Measurements from ENCODE around the gene SMC1B. TPM values are rescaled to one million over a fixed set of nuclear protein-coding genes. Genes with fewer than 3 reads are reported as not detected.

Gene SMC1B
- total and polyA plus RNA-seq, 2 experiments from 2014 or later, result 0.10 TPM; not detected in 1

DNA sequence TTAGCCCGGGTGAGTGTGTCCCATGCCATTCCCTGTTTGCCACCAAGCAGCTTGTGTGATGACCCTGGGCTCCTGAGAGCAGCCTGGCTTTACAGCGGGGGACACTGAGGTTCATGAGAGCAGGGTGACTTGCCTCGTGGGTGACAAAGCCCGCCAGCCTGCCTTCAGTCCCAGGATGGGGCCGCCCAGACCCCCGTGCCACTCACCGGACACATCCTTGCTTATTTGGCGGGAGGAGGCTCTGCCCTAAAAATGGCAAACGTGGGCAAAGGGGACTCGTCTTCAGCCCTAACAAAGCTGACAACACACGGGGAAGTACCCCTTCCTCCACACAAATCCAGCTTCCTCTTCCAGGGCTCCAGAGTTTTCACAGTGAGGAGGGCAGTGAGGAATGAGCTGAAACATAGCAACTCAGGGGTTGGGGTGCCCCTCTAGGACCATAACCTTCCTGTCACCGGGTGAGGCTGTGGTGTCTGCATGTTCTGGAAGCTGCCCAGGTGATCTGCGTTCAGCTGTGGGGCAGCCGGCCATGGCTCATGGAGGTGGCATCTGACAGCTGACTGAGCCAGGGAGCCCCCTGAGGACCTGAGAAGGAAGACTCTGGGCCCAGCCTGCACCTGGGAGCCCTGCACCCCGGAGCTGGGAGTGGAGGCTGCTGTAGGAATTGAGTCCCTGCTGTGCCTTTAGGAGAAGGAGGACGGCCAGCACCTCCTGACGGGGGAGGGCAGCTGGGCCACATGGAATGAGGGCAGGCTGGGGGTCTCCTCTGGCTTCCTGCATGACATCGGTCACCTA is 16.8 kb upstream of the SMC1B start:
- Histone ChIP-seq H2AFZ (no peak overlapping the region), H3K4me3 (no peak overlapping the region), H4K20me1 (ENCODE audit: insufficient read depth, poor library complexity, severe bottlenecking) (no peaks in the 10 kb centered on the region), H3K36me3 (replicated peaks; ENCODE audit: insufficient read depth, low read depth) (no peaks in the 10 kb centered on the region), H3K9me3 (ENCODE audit: low read depth) (no peaks in the 10 kb centered on the region), H3K9me2 (replicated peaks; ENCODE audit: insufficient read depth) (no peaks in the 10 kb centered on the region), H3K79me2 (no peaks in the 10 kb centered on the region), H3K4me2 (no peak overlapping the region), H3K4me1 (ENCODE audit: insufficient read depth) (peaks cover under 1% of the 10 kb centered on the region), H3K27me3 (no peaks in the 10 kb centered on the region), H3K27ac (no peak overlapping the region)
- TF ChIP-seq, protein P1, sequence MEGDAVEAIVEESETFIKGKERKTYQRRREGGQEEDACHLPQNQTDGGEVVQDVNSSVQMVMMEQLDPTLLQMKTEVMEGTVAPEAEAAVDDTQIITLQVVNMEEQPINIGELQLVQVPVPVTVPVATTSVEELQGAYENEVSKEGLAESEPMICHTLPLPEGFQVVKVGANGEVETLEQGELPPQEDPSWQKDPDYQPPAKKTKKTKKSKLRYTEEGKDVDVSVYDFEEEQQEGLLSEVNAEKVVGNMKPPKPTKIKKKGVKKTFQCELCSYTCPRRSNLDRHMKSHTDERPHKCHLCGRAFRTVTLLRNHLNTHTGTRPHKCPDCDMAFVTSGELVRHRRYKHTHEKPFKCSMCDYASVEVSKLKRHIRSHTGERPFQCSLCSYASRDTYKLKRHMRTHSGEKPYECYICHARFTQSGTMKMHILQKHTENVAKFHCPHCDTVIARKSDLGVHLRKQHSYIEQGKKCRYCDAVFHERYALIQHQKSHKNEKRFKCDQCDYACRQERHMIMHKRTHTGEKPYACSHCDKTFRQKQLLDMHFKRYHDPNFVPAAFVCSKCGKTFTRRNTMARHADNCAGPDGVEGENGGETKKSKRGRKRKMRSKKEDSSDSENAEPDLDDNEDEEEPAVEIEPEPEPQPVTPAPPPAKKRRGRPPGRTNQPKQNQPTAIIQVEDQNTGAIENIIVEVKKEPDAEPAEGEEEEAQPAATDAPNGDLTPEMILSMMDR (IDR thresholded peaks at IDR 0.05; ENCODE audit: poor library complexity), result no peak
- no peak for TF ChIP-seq EZH2phosphoT487 (IDR thresholded peaks at IDR 0.05; ENCODE audit: low read depth, severe bottlenecking, unreplicated experiment)
- TF ChIP-seq EZH2 (IDR thresholded peaks at IDR 0.05; ENCODE audit: borderline replicate concordance), result no peak
- peak; percentile 4 for DNase-seq (ENCODE audit: low spot score)
- WGBS (ENCODE audit: low lambda C conversion rate, missing lambda C conversion rate), result 92% methylated on average over 18 of the region's 18 CpGs

DNA sequence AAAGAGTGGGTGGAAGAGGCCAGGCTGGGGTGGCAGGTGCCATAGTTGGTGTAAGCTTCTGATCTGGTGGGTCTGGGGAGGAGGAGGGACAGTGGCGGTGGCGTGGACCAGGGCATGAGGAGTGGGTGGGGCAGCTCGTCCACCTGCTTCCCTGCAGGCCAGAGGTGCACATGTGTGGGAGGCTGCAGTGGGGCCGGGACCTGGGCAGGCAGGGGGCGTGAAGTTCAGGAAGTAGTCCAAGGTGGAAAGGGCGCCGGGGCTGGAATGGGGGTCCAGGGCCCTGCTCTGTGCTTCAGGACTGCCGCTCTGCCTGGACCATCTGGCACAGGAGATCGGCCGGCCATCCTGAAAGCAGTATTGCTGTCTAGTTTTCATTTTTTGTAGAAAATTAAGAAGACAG is 16.0 kb upstream of the SMC1B start:
- no peaks in the 10 kb centered on the region for H3K9me2 ChIP-seq (replicated peaks; ENCODE audit: insufficient read depth)
- no peaks in the 10 kb centered on the region for H3K27me3 ChIP-seq
- no peaks in the 10 kb centered on the region for H3K9me3 ChIP-seq (ENCODE audit: low read depth)
- H3K4me2 ChIP-seq, result no peak overlapping the region
- no peaks in the 10 kb centered on the region for H3K4me1 ChIP-seq (ENCODE audit: insufficient read depth)
- no peak overlapping the region for H3K27ac ChIP-seq
- no peaks in the 10 kb centered on the region for H3K79me2 ChIP-seq
- TF ChIP-seq, protein P1 (IDR thresholded peaks at IDR 0.05; ENCODE audit: poor library complexity), result no peak
- TF ChIP-seq EZH2phosphoT487 (IDR thresholded peaks at IDR 0.05; ENCODE audit: low read depth, severe bottlenecking, unreplicated experiment), result no peak
- no peak for TF ChIP-seq EZH2 (IDR thresholded peaks at IDR 0.05; ENCODE audit: borderline replicate concordance)
- peak; percentile 3 for DNase-seq (ENCODE audit: low spot score)
- H2AFZ ChIP-seq, result no peak overlapping the region
- no peaks in the 10 kb centered on the region for H3K36me3 ChIP-seq (replicated peaks; ENCODE audit: insufficient read depth, low read depth)
- H4K20me1 ChIP-seq (ENCODE audit: insufficient read depth, poor library complexity, severe bottlenecking), result no peaks in the 10 kb centered on the region
- 91% methylated on average over 10 of the region's 10 CpGs for WGBS (ENCODE audit: low lambda C conversion rate, missing lambda C conversion rate)
- no peak overlapping the region for H3K4me3 ChIP-seq

DNA sequence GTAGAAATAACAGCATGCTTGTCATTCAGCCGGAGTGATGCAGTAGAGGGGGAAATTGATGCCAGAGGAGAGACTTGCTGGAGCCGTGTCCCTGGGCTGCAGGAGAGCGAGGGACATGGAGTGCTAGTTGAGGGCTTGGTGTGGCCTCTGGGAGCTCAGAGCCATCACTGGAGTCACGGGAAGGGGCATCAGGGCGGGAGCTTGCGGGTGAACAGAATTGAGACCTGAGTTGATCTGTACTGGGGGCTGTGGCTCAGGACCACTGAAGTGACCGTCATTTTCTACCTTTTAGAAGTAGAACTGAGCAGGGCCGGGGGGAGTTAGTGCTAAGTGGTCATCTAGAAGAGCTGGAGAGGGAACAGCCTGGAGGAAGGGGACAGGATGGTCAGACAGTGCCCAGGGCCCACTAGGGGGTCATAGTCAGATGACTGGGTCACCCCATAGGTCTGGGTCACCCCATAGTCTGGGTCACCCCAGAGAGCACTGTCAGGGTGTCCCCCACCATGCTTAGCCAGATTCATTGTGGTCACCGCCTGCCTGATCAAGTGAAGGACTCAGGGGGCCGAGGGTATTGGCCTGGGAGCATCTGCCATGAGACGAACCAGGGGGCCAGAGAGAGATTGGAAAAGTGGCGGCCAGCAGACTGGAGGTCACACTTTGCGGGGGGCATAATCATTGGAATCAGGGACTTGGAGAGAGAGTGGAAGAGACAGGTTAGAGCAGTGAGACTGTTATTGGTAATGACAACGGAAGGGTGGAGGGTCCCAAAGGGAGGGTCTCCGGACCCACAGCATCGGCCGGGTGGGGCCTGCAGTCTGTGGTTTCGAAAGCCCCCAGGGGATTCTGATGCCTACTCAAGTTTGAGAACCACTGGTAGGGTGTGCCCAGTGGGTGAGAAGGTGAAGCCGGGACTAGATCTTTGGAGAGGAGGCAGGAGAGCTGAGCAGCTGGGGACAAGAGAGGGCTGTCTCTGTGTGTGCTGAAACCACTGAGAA is 15.3 kb upstream of the SMC1B start:
- Histone ChIP-seq H3K27me3 (no peaks in the 10 kb centered on the region), H3K4me2 (no peak overlapping the region), H4K20me1 (ENCODE audit: insufficient read depth, poor library complexity, severe bottlenecking) (no peaks in the 10 kb centered on the region), H3K4me3 (no peak overlapping the region), H3K79me2 (no peaks in the 10 kb centered on the region), H3K9me2 (replicated peaks; ENCODE audit: insufficient read depth) (no peaks in the 10 kb centered on the region), H3K4me1 (ENCODE audit: insufficient read depth) (no peaks in the 10 kb centered on the region), H3K27ac (no peak overlapping the region), H3K9me3 (ENCODE audit: low read depth) (no peaks in the 10 kb centered on the region), H3K36me3 (replicated peaks; ENCODE audit: insufficient read depth, low read depth) (no peaks in the 10 kb centered on the region), H2AFZ (no peak overlapping the region)
- TF ChIP-seq, protein P1 (IDR thresholded peaks at IDR 0.05; ENCODE audit: poor library complexity), result no peak
- TF ChIP-seq EZH2phosphoT487 (IDR thresholded peaks at IDR 0.05; ENCODE audit: low read depth, severe bottlenecking, unreplicated experiment) (no peak), EZH2 (IDR thresholded peaks at IDR 0.05; ENCODE audit: borderline replicate concordance) (no peak)
- no peak for DNase-seq (ENCODE audit: low spot score)
- WGBS (ENCODE audit: low lambda C conversion rate, missing lambda C conversion rate), result 90% methylated on average over 19 of the region's 19 CpGs

Data from hepatocyte (in vitro differentiated cells).